HepG2 (cell line): Measurements from ENCODE around the gene DTNA. TPM values are rescaled to one million over a fixed set of nuclear protein-coding genes. Genes with fewer than 3 reads are reported as not detected.

Experiments
- ATAC-seq: fragments of 200-7000 bp; cut with Tn5 transposase; 3 replicates; pipeline ENCODE4 v1.9.1; 2020; ENCODE audit warnings: mild to moderate bottlenecking, moderate library complexity
- BruUV-seq: library from RNA; stranded (reverse); fragments of 400-500 nt; replicated peaks from 2 replicates; lab custom pipeline; 2021; lab: Mats Ljungman, UMichigan
- CTCF ChIA-PET: fragments of 300-600 bp; formaldehyde crosslinking; extraction: SDS; loops from one replicate; lab custom pipeline; 2021; ENCODE audit warnings: low total read pairs, inconsistent platforms, low intra/inter-chr PET ratio; lab: Yijun Ruan, JAX
- POLR2A ChIA-PET: fragments of 350-600 bp; sonication (Branson Sonifier 250); formaldehyde crosslinking; loops from one replicate; lab custom pipeline; 2020; ENCODE audit warnings: antibody characterized with exemption, inconsistent platforms; lab: Yijun Ruan, JAX
- DNase-seq: peaks from one replicate; pipeline ENCODE4 v3.0.0-alpha.2; 2015; ENCODE audit warnings: low spot score
- FAIRE-seq: peaks from 3 replicates; lab custom pipeline; 2011; peaks lifted over from hg19 to GRCh38; lab: Jason Lieb, UNC
- H2AFZ ChIP-seq: one replicate; pipeline ENCODE4 v1.6.1; 2011; ENCODE audit warnings: low read length, inconsistent platforms
- H3K27ac ChIP-seq: fragments of 300-600 bp; 3 replicates; pipeline ENCODE4 v1.8.0; 2011; ENCODE audit warnings: mixed run types, mild to moderate bottlenecking, mixed read lengths, low read length, inconsistent platforms; ENCODE audit not compliant: insufficient read depth; ENCODE audit errors: extremely low read length
- H3K27me3 ChIP-seq, 2 experiments: fragments of 200-600 bp in 1 of 2; 2 replicates in 1 of 2; 3 replicates in 1 of 2; pipeline versions ENCODE4 v1.6.0 to v1.8.0; 2011; ENCODE audit warnings: low read length in 2 of 2, mild to moderate bottlenecking in 2 of 2, moderate library complexity in 2 of 2, inconsistent platforms in 1 of 2; ENCODE audit not compliant: insufficient read depth in 2 of 2, control insufficient read depth in 1 of 2
- H3K36me3 ChIP-seq, 2 experiments: fragments of 200-600 bp in 1 of 2; replicated peaks in 1 of 2; 2 replicates in 1 of 2; 3 replicates in 1 of 2; pipeline versions ENCODE4 v1.5.1 to v1.8.0; 2011; ENCODE audit warnings: low read length in 2 of 2, inconsistent platforms in 1 of 2; ENCODE audit not compliant: insufficient read depth in 2 of 2, control insufficient read depth in 1 of 2
- H3K4me1 ChIP-seq: 2 replicates; pipeline ENCODE4 v1.5.1; 2012; ENCODE audit warnings: low read length, inconsistent platforms; ENCODE audit not compliant: insufficient read depth
- H3K4me2 ChIP-seq: 2 replicates; pipeline ENCODE4 v1.6.0; 2011; ENCODE audit warnings: low read depth, low read length, inconsistent platforms
- H3K4me3 ChIP-seq, 3 experiments: fragments of 200-600 bp in 1 of 3; sonication (generic), shearing (Covaris generic) in 1 of 3; replicated peaks in 1 of 3; 2 replicates each; pipeline ENCODE4 v1.5.1; 2011 to 2016; ENCODE audit warnings: low read length in 3 of 3, inconsistent platforms in 2 of 3, low read depth in 2 of 3, mild to moderate bottlenecking in 2 of 3, control low read depth in 1 of 3, mixed read lengths in 1 of 3; ENCODE audit not compliant: insufficient read depth in 1 of 3
- H3K79me2 ChIP-seq: one replicate; pipeline ENCODE4 v1.6.1; 2011; ENCODE audit warnings: low read length, inconsistent platforms; ENCODE audit not compliant: insufficient read depth
- H3K9ac ChIP-seq: 2 replicates; pipeline ENCODE4 v1.6.0; 2011; ENCODE audit warnings: mild to moderate bottlenecking, low read depth, low read length, inconsistent platforms; ENCODE audit not compliant: insufficient read depth
- H3K9me3 ChIP-seq: 2 replicates; pipeline ENCODE4 v1.5.1; 2012; ENCODE audit warnings: mild to moderate bottlenecking, low read length
- H4K20me1 ChIP-seq: 2 replicates; pipeline ENCODE4 v1.6.0; 2011; ENCODE audit warnings: inconsistent platforms, mild to moderate bottlenecking, low read length, moderate library complexity; ENCODE audit not compliant: insufficient read depth
- KIAA2018 ChIP-seq: sonication (generic); formaldehyde crosslinking; IDR thresholded peaks from 2 replicates; pipeline ENCODE4 v1.5.0; 2020; ENCODE audit warnings: mild to moderate bottlenecking, missing genetic modification reagents, borderline replicate concordance
- KLF16 ChIP-seq, 2 experiments: sonication (generic) in 1 of 2; formaldehyde crosslinking in 1 of 2; IDR thresholded peaks; 2 replicates each; pipeline versions ENCODE4 v1.6.1 to v1.8.0; 2016 to 2023; ENCODE audit warnings: missing genetic modification reagents in 2 of 2, missing compliant biosample characterization in 1 of 2
- MAZ ChIP-seq, 2 experiments: sonication (generic) in 1 of 2; formaldehyde crosslinking in 1 of 2; IDR thresholded peaks; 2 replicates each; pipeline versions ENCODE4 v1.5.0 to v1.6.1; 2012 to 2020; ENCODE audit warnings: low read depth in 2 of 2, mild to moderate bottlenecking in 2 of 2, borderline replicate concordance in 1 of 2, improper control_type of control experiment in 1 of 2, low read length in 1 of 2, missing genetic modification reagents in 1 of 2, moderate library complexity in 1 of 2
- MIXL1 ChIP-seq: IDR thresholded peaks from 2 replicates; pipeline ENCODE4 v1.6.1; 2016
- PRDM10 ChIP-seq: sonication (generic); formaldehyde crosslinking; IDR thresholded peaks from 2 replicates; pipeline ENCODE4 v1.4.0; 2020; ENCODE audit warnings: low read depth, missing genetic modification reagents
- ZNF263 ChIP-seq: sonication (generic); formaldehyde crosslinking; IDR thresholded peaks from 2 replicates; pipeline ENCODE4 v1.4.0; 2020; ENCODE audit warnings: missing genetic modification reagents
- WGBS: methylation state at CpG from one replicate; pipeline ENCODE4 v1.1.6; 2017; ENCODE audit warnings: low lambda C conversion rate; 5-methylcytosine and 5-hydroxymethylcytosine counted together
- in situ Hi-C: cut with HindIII; loops from 2 replicates; pipeline ENCODE4 v1.10.0; 2017; ENCODE audit warnings: low pct_unique_long_range_greater_than_20kb; ENCODE audit not compliant: extremely low pct_ligation_motif_present
- intact Hi-C: fragments of 100-400 bp; cut with micrococcal nuclease; formaldehyde crosslinking; loops from one replicate; pipeline ENCODE4 v1.10.0; 2022; ENCODE audit not compliant: unreplicated experiment
- polyA plus RNA-seq, 8 experiments: library from polyadenylated mRNA; depleted of rRNA in 3 of 8; stranded (reverse) in 7 of 8; unstranded in 1 of 8; fragments of >200 nt; fragmentation: Illumina TruSeq in 4 of 8; extraction: Trizol in 4 of 8; gene quantifications; 2 replicates each; pipeline versions ENCODE4 v1.2.1 to v1.2.3, GENCODE V29; 2011 to 2016; ENCODE audit warnings: low read depth in 4 of 8, missing spikeins in 1 of 8, mixed read lengths in 1 of 8; ENCODE audit not compliant: insufficient read depth in 1 of 8
- total RNA-seq, 5 experiments: library from RNA; depleted of rRNA; stranded (reverse); fragments of >200 nt; fragmentation: Illumina TruSeq; extraction: Trizol; gene quantifications; 2 replicates each; pipeline ENCODE4 v1.2.3, GENCODE V29; 2016; ENCODE audit warnings: low read depth in 1 of 5

The DTNA gene
- total and polyA plus RNA-seq, 2 of the 13 experiments (the other 11 are each of a cell fraction or from before 2014, with no cell fraction given): 8.5 to 29.0 TPM

- Histone ChIP-seq H3K27ac (no peak overlapping the region), H3K36me3 (no peaks in the 10 kb centered on the region), H3K9ac (no peak overlapping the region), H4K20me1 (no peaks in the 10 kb centered on the region), H3K9me3 (no peaks in the 10 kb centered on the region), H3K27me3 (no peaks in the 10 kb centered on the region), H3K4me1 (no peaks in the 10 kb centered on the region), H2AFZ (no peak overlapping the region), H3K4me2 (no peak overlapping the region), H3K4me3 (no peak overlapping the region), H3K79me2 (no peaks in the 10 kb centered on the region)
- no peak for TF ChIP-seq PRDM10 (CRISPR knock-in tag)
- TF ChIP-seq MAZ (IDR thresholded peaks at IDR 0.05; ENCODE audit: borderline replicate concordance, low read depth, low read length): no peak
- TF ChIP-seq MAZ (CRISPR knock-in tag; IDR thresholded peaks at IDR 0.05; ENCODE audit: low read depth): no peak
- no peak for TF ChIP-seq ZNF263
- no peak for TF ChIP-seq MIXL1
- TF ChIP-seq KIAA2018: no peak
- TF ChIP-seq KLF16 (CRISPR knock-in tag; IDR thresholded peaks at IDR 0.05): no peak
- intact Hi-C loops (no loop called here), in situ Hi-C loops (no loop called here)
- ChIA-PET CTCF (no interaction called here), POLR2A (no interaction called here)
- DNase-seq (no peak), FAIRE-seq (no peak), ATAC-seq (no peak)
- BruUV-seq: no TSS peak
- 89% methylated on average over 3 of the region's 3 CpGs for WGBS
Observed at GRCh38 chr18:34862561-34862960, 152.5 kb downstream of the DTNA start.
